OCI-LY1 (cell line): ENCODE data around the gene HDLBP.
"Not testable (repeated sequence)": the region's sequence is repeated elsewhere in the genome, so short reads cannot be mapped to it uniquely, and the experiment has no call there.

Source experiments
- H2AFZ ChIP-seq: fragments of 200-600 bp; sonication (generic), shearing (Covaris generic); 2 replicates; pipeline ENCODE4 v1.6.0; 2014; ENCODE audit warnings: antibody characterized with exemption, mild to moderate bottlenecking, low read length
- H3F3A ChIP-seq: fragments of 200-600 bp; sonication (generic), shearing (Covaris generic); 2 replicates; pipeline ENCODE4 v1.6.0; 2014; ENCODE audit warnings: mild to moderate bottlenecking, antibody characterized with exemption, low read length, moderate library complexity; ENCODE audit not compliant: insufficient read depth
- H3K27ac ChIP-seq: fragments of 200-600 bp; sonication (generic); 2 replicates; pipeline ENCODE4 v1.5.1; 2014; ENCODE audit warnings: low read length, mixed run types, mild to moderate bottlenecking, low read depth; ENCODE audit not compliant: poor library complexity, severe bottlenecking
- H3K27me3 ChIP-seq: fragments of 200-600 bp; sonication (generic); 2 replicates; pipeline ENCODE4 v1.6.0; 2014; ENCODE audit warnings: antibody characterized with exemption, mild to moderate bottlenecking, low read length, moderate library complexity; ENCODE audit not compliant: insufficient read depth
- H3K36me3 ChIP-seq: fragments of 200-600 bp; sonication (generic); 2 replicates; pipeline ENCODE4 v1.6.1; 2014; ENCODE audit warnings: mild to moderate bottlenecking, antibody characterized with exemption, low read length, moderate library complexity, mixed read lengths; ENCODE audit not compliant: insufficient read depth
- H3K4me1 ChIP-seq: fragments of 200-600 bp; sonication (generic); 2 replicates; pipeline ENCODE4 v1.5.1; 2014; ENCODE audit warnings: mild to moderate bottlenecking, low read length, moderate library complexity; ENCODE audit not compliant: insufficient read depth, severe bottlenecking
- H3K4me2 ChIP-seq: fragments of 200-600 bp; sonication (generic), shearing (Covaris generic); 2 replicates; pipeline ENCODE4 v1.6.1; 2014; ENCODE audit warnings: low read length
- H3K4me3 ChIP-seq: fragments of 200-600 bp; sonication (generic); 2 replicates; pipeline ENCODE4 v1.5.1; 2014; ENCODE audit warnings: low read length, low read depth, mild to moderate bottlenecking, mixed read lengths; ENCODE audit not compliant: poor library complexity, severe bottlenecking
- H3K79me2 ChIP-seq: fragments of 200-600 bp; shearing (Covaris generic); 2 replicates; pipeline ENCODE4 v1.6.1; 2016; ENCODE audit warnings: mixed run types, low read length, mixed read lengths; ENCODE audit not compliant: insufficient read depth
- H3K9ac ChIP-seq: fragments of 200-600 bp; sonication (generic), shearing (Covaris generic); 2 replicates; pipeline ENCODE4 v1.6.1; 2014; ENCODE audit warnings: mild to moderate bottlenecking, low read length, mixed read lengths
- H3K9me2 ChIP-seq: fragments of 200-600 bp; sonication (generic), shearing (Covaris generic); 2 replicates; pipeline ENCODE4 v1.6.1; 2014; ENCODE audit warnings: low read depth, mild to moderate bottlenecking, low read length, mixed read lengths
- H3K9me3 ChIP-seq: fragments of 200-600 bp; shearing (Covaris generic); 2 replicates; pipeline ENCODE4 v1.6.1; 2014; ENCODE audit warnings: low read length, mixed read lengths
- H4K20me1 ChIP-seq: fragments of 200-600 bp; sonication (generic), shearing (Covaris generic); 2 replicates; pipeline ENCODE4 v1.6.0; 2016; ENCODE audit warnings: mild to moderate bottlenecking, low read length; ENCODE audit not compliant: insufficient read depth
- CTCF ChIP-seq: fragments of 200-600 bp; sonication (generic), shearing (Covaris generic); IDR thresholded peaks from 2 replicates; pipeline ENCODE4 v1.5.1; 2017; ENCODE audit warnings: mild to moderate bottlenecking, antibody characterized with exemption, low read length, moderate library complexity, mixed read lengths
- EZH2 ChIP-seq: fragments of 200-600 bp; sonication (generic), shearing (Covaris generic); IDR thresholded peaks from 2 replicates; pipeline ENCODE4 v1.8.0; 2017; ENCODE audit warnings: borderline replicate concordance, mixed run types, mild to moderate bottlenecking, antibody characterized with exemption, low read length, moderate library complexity, mixed read lengths

Gene HDLBP

GRCh38 chr2:241320394-241320793 is 4.9 kb upstream of the HDLBP start:
- H3K4me2 ChIP-seq: peak overlapping the region; percentile 89; the same call in 1 of the 2 replicates
- H3K27ac ChIP-seq: no peak overlapping the region
- H3K4me1 ChIP-seq: peaks cover 86% of the 10 kb centered on the region
- H3K4me3 ChIP-seq: no peak overlapping the region
- TF ChIP-seq CTCF: no peak
- H3F3A ChIP-seq: no peaks in the 10 kb centered on the region; the same call in 1 of the 2 replicates
- H3K9me3 ChIP-seq: no peaks in the 10 kb centered on the region
- peaks cover 94% of the 10 kb centered on the region for H3K79me2 ChIP-seq
- H2AFZ ChIP-seq: no peak overlapping the region
- H3K27me3 ChIP-seq: no peaks in the 10 kb centered on the region
- H3K9ac ChIP-seq: no peak overlapping the region; the same call in 1 of the 2 replicates
- no peaks in the 10 kb centered on the region for H4K20me1 ChIP-seq
- peaks cover 50% of the 10 kb centered on the region for H3K36me3 ChIP-seq
- no peaks in the 10 kb centered on the region for H3K9me2 ChIP-seq

GRCh38 chr2:241318830-241319229 is 3.4 kb upstream of the HDLBP start:
- H4K20me1 ChIP-seq, H3K9me2 ChIP-seq, H3K9me3 ChIP-seq, H3F3A ChIP-seq, H3K27me3 ChIP-seq, H2AFZ ChIP-seq, H3K27ac ChIP-seq: not testable (repeated sequence)
- peaks cover 78% of the 10 kb centered on the region for H3K4me1 ChIP-seq
- H3K4me2 ChIP-seq: peak overlapping the region; percentile 89
- H3K36me3 ChIP-seq: peaks cover 34% of the 10 kb centered on the region; the same call in 1 of the 2 replicates
- H3K79me2 ChIP-seq: peaks cover 78% of the 10 kb centered on the region
- H3K4me3 ChIP-seq: peak overlapping the region; percentile 82
- peak overlapping the region; percentile 23; the same call in 1 of the 2 replicates for H3K9ac ChIP-seq

GRCh38 chr2:241317391-241317790 is 1.9 kb upstream of the HDLBP start:
- Histone ChIP-seq H3K36me3 (peaks cover 26% of the 10 kb centered on the region; the same call in 1 of the 2 replicates), H3K79me2 (peaks cover 64% of the 10 kb centered on the region), H3K27ac (peak overlapping the region; percentile 81), H3F3A (no peaks in the 10 kb centered on the region), H4K20me1 (no peaks in the 10 kb centered on the region), H3K4me3 (peak overlapping the region; percentile 82), H3K9ac (peak overlapping the region; percentile 97), H3K9me3 (no peaks in the 10 kb centered on the region), H3K4me1 (peaks cover 67% of the 10 kb centered on the region), H3K27me3 (no peaks in the 10 kb centered on the region), H2AFZ (no peak overlapping the region), H3K9me2 (no peaks in the 10 kb centered on the region), H3K4me2 (peak overlapping the region; percentile 89)
- no peak for TF ChIP-seq CTCF
- no peak for TF ChIP-seq EZH2

GRCh38 chr2:241316825-241317224 is 1.4 kb upstream of the HDLBP start:
- peak overlapping the region; percentile 81 for H3K27ac ChIP-seq
- H3K36me3 ChIP-seq: peaks cover 26% of the 10 kb centered on the region; the same call in 1 of the 2 replicates

More at GRCh38 chr2:241316825-241317224, 1.4 kb upstream of the HDLBP start:
- H3K9me2 ChIP-seq: no peaks in the 10 kb centered on the region
- no peaks in the 10 kb centered on the region for H3K9me3 ChIP-seq
- H4K20me1 ChIP-seq: no peaks in the 10 kb centered on the region
- H3F3A ChIP-seq: no peaks in the 10 kb centered on the region
- H3K27me3 ChIP-seq: no peaks in the 10 kb centered on the region
- peak overlapping the region; percentile 89 for H3K4me2 ChIP-seq
- no peak for TF ChIP-seq CTCF
- no peak for TF ChIP-seq EZH2
- peak overlapping the region; percentile 97 for H3K9ac ChIP-seq
- peak overlapping the region; percentile 82 for H3K4me3 ChIP-seq
- H3K79me2 ChIP-seq: peaks cover 58% of the 10 kb centered on the region
- H2AFZ ChIP-seq: no peak overlapping the region
- peaks cover 64% of the 10 kb centered on the region for H3K4me1 ChIP-seq
